SK-N-MC (cell line): ENCODE results near the gene DPYD.

Source experiments
- EZH2 ChIP-seq: fragments of 200-600 bp; sonication (generic); IDR thresholded peaks from one replicate; pipeline ENCODE4 v1.6.1; 2017; ENCODE audit warnings: antibody characterized with exemption
- FOXP2 ChIP-seq: optimal IDR thresholded peaks from 2 replicates; pipeline ENCODE3; 2011; ENCODE audit warnings: mild to moderate bottlenecking, moderate library complexity; ENCODE audit not compliant: insufficient read depth; ENCODE audit errors: extremely low read length, control extremely low read depth
- POLR2AphosphoS5 ChIP-seq: IDR thresholded peaks from 2 replicates; pipeline ENCODE4 v1.6.1; 2012; ENCODE audit warnings: mild to moderate bottlenecking, low read depth, low read length, borderline replicate concordance

DNA sequence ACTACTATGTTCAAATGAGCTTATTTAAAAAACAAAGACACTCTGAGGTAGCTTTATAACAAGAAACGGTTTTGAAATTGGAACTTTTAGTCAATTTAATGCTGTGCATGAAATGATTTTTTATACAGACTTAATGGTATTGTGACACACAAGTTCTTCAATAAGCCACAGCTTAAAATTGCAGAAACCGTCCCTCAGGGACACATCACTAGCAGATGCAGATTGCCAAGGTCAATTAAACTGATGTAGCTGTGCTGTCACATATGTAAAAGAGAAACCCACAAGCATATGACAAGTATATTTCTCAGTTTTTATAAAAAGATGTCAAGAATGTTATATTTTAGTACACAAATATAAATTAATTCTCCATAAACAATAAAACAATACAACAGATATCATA, 366.9 kb downstream of the DPYD start:
- no peak for TF ChIP-seq EZH2
- TF ChIP-seq POLR2AphosphoS5, result no peak
- no peak for TF ChIP-seq FOXP2
